Superior temporal gyrus (tissue), 1 donor: ENCODE measurements around the gene EBF4.

Experiments
- DNase-seq: peaks from one replicate; pipeline ENCODE4 v3.0.0-alpha.2; 2016; ENCODE audit errors: extremely low spot score

The EBF4 gene

DNA sequence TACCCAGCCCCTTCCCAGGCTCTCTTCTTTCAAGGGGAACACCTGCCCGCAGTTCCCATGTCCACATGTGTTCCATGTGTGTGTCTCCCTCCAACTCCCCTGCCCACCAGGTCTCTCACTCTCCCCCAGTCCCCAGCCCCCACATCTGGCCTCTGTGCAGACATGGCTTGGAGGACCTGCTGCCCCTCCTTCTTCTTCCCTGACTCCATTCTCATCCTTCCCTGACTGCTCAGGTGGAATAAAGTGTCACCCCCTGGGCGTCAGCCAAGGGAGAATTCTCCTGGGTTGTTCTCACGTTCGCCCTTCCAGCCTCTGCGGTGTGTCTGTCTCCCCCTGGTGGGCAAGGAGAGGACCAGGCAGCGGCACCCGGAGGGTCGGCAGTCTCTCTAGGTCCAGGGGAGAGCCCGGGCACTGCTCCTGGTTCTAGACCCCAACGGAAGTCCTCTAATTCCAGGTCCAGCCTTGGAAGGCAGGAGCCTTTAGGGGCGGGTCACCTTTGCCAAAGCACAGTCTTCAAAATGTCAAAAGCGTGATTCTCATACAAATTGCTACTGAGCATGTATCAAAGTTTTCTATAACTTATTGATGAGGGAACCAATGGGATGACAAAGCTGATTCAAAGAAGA lies 50.5 kb downstream of the EBF4 start:
- peak; percentile 47 for DNase-seq

DNA sequence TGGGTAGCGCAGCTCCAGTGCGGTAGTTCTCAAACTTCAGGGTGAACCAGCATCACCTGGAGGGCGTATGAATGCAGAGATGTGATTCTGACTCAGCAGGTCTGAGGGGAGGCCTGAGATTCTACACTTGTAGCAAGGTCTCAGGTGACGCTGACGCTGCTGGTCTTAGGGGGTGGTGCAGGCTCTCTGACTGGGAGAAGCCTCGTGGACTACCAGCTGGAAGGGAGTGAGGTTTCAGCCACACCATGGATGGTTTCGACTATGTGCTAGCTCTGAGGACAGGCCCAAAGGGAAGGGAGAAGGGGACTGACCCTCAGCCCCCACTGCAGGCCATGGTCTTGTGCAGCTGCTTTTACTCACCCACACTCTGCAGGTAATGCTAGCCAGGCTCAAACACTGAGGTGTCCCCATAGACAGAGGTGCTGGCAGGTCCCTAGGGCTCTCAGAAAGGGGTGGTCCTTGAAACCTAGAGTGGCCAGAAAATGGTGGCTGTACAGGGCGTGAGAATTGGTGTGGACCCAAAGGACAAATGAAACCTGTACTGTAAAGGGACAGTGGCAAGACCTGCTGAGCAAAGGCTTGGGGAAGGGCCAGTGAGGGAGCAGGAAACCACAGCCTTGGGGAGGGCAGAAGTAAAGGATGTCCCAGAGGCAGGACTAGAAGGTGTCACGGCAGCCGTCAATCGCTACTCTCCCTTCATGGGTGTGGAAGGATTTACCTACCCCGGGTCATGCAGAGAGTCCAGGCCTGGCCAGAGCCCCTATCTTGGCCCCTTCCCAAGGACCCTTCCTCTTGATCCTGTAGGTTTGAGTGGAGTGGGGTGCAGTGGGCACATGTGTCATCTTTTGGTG lies 52.7 kb downstream of the EBF4 start:
- no peak for DNase-seq

GRCh38 chr20:2745936-2746635 lies 53.5 kb downstream of the EBF4 start:
- no peak for DNase-seq

DNA sequence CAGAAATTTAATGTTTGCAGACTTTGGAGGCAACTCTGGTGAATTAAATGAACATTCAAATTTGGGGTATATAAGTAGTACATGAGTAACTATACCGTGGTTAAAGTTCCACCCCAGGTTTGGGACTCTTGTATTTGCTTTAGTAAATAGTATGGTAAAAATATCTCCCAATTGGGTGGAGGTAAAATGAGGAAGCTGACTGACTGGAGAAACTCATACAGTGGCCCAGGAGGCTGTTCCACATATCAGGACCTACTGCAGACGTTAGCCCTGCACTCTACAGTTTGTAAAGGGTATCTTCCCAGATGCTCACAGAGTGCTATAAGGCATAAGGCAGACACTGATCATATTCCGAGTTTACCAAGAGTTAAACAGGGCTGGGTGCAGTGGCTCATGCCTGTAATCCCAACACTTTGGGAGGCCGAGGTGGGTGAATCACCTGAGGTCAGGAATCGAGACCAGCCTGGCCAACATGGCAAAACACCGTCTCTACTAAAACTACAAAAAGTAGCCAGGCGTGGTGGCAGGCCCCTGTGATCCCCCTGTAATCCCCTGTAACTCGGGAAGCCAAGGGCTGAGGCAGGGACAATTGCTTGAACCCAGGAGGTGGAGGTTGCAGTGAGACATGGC lies 54.2 kb downstream of the EBF4 start:
- no peak for DNase-seq

DNA sequence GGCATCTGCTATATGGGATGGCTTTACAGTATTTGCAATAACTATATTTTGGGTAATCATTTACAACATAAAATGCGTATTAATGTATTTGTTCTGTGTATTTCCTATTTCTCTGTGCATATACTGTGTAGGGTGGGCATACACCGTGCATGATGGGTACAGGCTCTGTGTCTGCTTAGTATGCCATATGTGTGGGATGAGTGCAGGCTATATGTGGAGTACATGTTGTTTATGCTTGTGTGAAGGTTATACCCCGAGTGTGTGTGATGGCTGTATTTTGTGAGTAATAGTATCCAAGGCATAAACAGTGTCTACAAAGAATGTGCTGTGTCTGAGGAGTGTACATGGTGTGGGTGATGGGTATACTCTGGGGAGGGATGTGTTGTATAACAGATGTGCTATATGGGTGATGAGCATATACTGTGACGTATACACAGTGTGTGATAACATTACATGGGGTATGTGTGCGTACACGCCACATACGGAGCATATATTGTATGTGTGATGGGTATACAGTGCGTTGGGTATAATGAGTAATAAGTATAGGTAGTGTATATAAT lies 55.2 kb downstream of the EBF4 start:
- DNase-seq, result no peak

DNA sequence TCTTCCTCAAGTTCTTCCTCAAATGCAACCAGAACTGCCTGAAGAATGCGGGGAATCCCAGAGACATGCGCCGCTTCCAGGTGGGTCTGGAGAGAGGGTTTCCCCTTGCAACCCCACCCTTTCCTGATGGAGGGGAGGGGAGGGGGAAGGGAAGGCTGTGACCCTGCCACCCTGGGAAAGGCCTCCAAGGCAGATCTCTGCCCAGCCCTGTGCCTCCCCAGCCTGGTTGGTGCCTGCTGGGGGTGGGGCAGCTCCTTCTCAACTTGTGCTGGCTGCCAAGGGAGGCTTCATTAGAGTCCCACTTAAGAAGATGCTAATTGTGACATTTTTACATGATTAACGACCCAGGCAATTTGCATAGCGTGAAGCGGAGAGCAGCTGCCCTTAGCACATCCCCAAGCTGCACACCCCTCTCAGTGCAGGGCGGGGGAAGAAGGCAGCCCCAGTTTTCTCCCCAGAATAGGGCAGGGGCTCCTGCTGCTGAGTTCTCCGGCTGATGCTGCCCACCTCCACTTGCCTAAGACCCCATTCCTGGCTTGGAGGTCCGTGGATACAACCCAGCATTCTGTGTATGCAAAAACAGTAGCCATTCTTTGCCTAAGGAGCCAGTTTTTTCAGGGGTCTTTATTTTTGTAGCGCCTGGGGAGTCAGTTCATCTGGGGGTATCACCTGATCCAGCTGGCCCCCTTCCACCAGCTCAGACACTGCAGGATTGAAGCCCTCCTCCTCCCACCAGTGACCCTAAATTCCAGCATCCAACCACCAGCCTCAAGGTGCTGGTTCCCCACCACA lies 56.2 kb downstream of the EBF4 start:
- no peak for DNase-seq

DNA sequence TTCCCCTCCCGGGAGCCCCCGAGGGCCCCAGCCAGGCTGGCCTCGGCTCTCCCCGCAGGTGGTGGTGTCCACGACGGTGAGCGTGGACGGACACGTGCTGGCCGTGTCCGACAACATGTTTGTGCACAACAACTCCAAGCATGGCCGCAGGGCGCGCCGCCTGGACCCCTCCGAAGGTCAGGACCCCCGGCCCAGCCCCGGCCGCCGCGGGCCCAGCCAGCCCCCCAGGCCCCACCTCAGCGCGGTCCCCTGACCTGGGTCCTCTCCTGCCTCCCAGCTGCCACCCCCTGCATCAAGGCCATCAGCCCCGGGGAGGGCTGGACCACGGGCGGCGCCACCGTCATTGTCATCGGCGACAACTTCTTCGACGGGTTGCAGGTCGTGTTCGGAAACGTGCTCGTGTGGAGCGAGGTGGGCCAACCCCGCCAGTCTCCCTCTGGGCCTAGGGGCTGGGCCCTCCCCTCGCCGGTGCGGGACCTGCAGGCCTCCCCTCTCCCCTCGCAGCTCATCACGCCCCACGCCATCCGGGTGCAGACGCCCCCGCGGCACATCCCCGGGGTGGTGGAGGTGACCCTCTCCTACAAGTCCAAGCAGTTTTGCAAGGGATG lies 56.9 kb downstream of the EBF4 start:
- no peak for DNase-seq

- no peak for DNase-seq
These were observed 57.4 kb downstream of the EBF4 start for GRCh38 chr20:2749951-2750490.

DNA sequence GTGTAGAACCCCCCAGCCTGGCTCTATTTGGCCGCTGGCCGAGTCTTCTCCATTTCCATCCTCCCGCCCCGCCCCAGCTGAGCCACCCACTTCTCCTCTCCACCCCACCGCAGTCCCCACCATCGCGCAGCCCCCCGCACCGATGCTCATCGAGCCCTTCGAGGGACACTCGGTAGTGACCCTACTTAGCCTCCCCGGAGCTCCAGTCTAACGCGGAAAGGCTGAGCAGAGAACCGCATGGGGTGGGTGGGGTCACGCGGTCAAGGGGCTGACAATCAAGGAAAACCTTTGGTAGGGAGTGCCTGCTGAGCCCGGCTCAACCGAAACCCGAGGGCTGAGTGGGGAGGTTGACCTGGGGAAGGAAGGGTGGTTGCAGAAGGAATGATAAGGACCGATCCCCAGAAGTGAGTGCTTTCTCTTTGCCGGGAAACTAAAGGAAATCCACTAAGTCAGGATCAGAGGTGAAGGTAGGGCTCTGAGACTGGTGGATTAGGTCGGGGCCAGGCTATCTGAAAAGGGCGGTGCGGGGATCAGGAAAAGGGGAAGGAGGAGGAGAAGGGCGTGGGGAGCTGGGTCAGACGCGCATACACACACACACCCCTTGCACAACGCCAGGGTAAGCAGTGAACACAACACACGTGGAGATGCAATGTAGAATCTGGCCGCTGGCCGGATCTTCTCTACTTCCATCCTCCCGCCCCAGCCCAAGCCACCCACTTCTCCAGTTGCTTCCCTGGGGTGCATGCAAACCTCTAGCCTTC lies 58.1 kb downstream of the EBF4 start:
- DNase-seq, result no peak

- DNase-seq, result no peak
These were observed 58.8 kb downstream of the EBF4 start for GRCh38 chr20:2751347-2751877.

DNA sequence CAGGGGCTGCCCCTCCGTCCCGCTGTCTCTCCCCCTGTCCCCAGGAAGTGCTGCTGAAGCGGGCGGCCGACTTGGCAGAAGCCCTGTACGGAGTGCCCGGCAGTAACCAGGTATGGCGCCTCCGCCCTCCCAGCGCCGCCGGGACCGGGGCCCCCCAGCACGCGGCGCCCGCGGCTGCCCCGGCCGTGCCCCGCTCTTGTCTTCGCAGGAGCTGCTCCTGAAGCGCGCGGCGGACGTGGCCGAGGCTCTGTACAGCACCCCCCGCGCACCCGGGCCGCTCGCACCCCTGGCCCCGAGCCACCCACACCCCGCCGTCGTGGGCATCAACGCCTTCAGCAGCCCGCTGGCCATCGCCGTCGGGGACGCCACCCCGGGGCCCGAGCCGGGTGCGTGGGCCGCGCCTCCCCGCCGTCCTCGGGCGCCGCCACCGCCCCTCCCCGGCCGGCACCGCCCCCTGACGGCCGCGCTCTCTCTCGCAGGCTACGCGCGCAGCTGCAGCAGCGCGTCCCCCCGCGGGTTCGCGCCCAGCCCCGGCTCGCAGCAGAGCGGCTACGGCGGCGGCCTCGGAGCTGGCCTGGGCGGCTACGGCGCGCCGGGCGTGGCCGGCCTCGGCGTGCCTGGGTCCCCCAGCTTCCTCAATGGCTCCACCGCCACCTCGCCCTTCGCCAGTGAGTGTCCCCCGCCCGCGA lies 59.4 kb downstream of the EBF4 start:
- DNase-seq, result no peak

DNA sequence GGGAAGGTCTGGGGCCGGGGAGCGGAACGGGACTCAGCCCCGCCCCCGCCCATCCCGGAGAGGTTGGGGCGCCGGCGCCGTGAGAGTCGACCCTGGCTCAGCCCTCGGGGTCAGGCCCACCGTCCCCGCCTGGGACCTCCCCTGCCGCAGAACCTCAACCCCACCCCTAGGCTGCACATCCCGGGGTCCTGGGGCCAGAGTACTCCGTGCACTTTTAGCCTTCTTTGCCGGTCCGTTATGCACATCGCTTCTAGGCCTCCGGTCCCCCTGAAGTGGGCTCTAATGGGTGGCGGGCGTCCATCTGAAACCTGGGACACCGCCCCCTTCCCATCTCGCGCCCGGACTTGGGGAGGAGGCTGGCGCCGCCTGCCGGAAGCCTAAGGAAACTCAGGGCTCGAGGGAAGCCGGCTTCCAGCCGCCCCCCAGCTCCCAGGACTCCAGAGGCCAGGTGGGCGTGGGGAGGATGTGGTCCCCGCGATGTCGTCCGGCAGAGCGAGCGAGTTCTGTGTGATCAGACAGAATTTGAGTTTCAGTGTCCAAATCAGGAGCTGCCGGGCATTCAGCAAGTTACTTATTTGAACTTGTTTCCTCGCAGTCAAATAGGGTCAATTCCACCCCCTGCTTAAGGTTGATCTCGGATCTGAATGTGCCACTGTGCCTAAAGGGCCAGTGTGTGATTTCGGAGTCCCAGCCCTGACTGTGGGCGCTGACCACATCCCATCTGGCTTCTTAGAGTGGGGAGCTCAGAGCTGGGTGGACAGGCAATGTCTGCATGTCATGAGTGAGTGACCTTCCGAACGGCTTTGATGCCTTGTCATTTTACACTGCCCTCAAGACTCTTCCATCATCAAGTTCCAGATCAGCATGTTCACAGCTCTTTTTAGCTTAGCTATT lies 60.2 kb downstream of the EBF4 start:
- no peak for DNase-seq

DNA sequence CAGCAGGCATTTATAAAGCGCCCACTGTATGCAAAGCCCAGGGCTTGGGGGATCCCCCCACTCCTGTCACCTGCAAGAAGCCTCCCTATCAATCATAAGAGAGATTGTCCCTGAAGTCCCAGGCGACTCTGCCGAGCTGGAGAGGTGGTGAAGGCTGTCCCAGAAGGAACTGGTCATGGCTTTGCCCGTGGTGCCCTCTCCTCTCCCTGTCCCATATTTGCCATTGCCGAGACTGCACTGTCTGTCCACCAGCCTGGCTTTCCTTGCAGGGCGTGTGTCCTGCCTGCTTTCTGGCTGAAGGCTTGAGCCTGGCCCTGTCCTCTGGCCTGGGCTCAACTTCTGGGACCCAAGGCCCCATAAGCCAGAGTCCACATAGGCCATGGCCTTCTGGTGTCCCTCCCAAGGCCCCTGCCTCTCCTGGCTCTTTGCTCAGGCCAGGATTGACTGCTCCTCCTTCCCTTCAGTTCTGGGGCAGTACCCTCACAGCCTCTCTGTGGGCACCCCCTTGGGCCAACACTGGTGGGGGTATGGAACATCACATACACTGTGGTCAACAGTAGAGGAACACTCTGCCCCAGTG lies 61.0 kb downstream of the EBF4 start:
- no peak for DNase-seq

DNA sequence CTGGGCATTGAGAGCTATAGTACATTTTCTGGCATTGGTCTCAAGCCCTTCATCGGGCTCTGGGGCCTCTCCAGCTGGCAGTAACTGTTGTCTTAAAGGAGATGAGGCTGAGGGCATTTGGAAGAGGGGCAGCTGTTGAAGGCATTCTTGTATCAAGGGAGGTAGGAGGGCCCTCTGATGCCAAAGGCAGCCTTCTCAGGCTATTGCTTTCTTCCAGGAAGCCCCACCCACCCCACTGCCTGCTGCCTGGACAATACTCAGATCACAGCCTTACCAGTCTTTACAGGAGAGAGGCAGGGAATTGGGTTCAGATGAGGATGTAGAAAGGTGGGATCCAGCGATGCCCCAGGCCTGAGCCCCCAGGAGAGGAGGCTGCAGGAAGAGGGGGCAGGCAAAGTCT lies 61.8 kb downstream of the EBF4 start:
- no peak for DNase-seq

- DNase-seq, result no peak
These were observed 63.0 kb downstream of the EBF4 start for GRCh38 chr20:2755451-2756055.

- DNase-seq, result no peak
These were observed 63.6 kb downstream of the EBF4 start for GRCh38 chr20:2756056-2756611.

DNA sequence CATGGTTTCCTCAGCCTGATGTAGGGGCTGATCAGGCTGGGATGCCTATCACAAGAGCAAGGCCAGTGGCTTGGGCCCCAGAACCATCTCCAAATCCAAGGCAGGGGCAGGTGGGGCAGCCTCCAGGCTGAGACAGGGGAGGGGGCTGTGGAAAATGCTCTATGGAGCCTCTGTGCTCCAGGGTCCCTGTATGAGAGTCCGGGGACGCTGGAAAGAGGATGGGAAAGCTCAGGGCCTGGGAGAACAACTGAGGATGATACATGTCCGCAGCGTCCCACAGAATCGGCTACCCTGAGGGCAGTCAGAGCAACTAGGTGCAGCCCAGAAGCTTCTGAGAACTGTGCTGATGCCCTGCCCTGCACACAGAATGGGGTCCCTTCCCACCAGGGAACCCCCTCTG lies 64.4 kb downstream of the EBF4 start:
- no peak for DNase-seq
